Hematopoietic multipotent progenitor cell treated with erythropoietin and hydrocortisone succinate and interleukin-3 and kit ligand, for 6 days (in vitro differentiated cells): ENCODE data around the gene FMNL2.
"Not testable (repeated sequence)": the region's sequence is repeated elsewhere in the genome, so short reads cannot be mapped to it uniquely, and the experiment has no call there.

ENCODE experiments used
- DNase-seq: peaks from one replicate; pipeline ENCODE4 v3.0.0-alpha.2; 2015

The FMNL2 gene

DNA sequence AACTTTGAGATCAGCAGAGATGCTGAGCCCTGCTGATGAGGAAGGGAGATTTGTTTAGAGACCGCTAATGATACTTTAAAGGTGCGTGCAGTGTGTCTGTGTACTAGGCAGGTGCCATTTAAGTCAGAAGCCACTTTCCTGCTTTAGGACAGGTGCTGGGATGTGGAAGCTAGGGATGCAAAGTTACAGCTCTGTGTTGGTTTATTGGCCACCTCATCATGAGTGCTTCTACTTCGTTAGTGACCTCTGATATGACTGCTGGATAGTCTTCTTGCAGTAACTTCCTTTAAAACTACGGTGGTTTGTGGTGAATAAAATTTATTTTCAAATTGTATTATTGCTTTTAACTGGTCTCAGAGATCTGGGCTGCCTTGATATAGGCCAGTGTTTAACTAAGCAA, 44.1 kb downstream of the FMNL2 start:
- no peak for DNase-seq

DNA sequence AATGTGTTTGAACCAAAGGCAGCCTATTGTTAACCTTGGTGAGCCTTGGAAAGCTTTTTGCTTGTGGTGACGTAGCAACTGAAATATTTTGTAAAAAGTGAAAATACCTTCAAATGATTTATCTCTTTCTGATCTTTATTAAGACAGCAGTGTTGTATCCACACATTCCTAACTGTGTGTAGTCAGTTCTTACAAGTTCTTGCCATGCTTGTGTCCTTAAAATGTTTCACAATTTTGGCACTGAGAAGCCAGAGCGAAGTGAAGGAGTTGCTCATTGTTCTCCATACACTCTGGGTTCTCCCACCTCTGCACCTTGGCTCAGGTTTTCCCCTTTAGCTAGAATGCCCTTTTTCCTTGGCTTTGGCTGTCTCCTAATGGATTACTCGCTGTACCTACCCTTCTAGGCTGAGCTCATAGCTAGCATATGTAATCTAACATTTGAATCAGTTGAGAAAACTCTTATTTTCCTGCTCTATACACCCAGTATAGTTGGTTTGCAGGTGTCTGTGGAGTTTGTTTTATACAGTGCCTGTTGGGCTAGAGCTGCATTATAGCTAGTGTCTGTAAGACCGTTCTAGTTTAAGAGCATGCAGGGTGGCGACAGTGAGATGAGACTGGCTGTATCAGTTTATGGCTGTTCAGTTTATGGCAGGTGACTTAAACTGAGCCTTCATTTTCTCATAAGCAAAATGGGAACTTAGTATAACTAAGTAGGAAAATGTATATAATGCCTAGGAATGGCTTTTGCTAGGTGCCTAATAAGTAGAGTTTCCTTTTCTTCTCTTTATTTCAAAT, 45.5 kb downstream of the FMNL2 start:
- no peak for DNase-seq

DNA sequence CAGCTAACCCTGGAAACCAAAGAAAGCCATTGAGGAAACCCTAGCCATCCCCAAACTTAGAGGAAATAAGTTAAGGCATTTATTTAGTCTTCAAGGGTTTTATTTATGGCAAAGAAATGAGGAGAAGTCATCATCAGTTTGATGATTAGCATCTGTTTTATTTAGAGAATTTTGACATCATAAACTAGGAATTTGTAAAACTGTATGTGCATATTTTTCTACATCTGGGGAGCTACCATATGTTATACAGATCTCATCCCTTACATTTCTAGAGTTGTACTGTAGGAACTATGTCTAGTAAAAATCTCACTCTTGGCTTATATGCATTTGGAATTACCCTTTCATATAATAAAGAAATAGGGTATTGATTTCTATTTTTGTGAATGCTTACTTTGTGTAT, 48.7 kb downstream of the FMNL2 start:
- DNase-seq = no peak

GRCh38 chr2:152384992-152385391, 50.0 kb downstream of the FMNL2 start:
- no peak for DNase-seq

DNA sequence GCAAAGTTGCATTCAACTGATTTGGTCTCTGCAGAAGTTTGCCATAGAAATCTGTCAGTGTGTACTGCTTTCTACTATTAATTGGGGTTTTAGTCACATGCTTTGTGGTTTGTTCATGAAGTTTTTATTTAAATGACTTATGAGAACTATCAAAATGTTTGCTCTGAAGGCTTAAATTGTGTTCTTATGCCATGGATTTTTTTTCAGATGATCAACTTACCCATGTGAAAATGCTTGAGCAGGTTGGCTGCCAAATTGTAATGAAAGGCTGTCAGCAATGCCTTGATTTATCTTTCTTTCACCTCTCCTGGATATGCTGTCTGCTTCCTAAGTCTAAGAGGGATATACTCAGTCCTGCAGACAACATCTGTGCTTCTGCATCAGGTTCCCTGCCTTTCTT, 50.7 kb downstream of the FMNL2 start:
- DNase-seq = no peak

- no peak for DNase-seq
These were observed 51.3 kb downstream of the FMNL2 start for GRCh38 chr2:152386266-152386665.

- DNase-seq = peak; percentile 57
These were observed 52.1 kb downstream of the FMNL2 start for GRCh38 chr2:152387041-152387440.

DNA sequence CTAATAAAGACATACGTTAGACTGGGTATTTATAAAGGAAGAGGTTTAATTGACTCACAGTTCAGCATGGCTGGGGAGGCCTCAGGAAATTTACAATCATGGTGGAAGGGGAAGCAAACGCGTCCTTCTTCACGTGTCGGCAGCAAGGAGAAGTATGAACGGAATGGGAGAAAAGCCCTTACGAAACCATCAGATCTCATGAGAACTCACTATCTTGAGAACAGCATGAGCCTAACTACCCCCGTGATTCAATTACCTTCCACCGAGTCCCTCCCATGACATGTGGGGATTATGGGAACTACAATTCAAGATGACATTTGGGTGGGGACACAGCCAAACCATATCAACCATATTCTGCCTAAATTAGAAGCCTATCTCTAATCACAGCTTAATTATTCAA, 53.3 kb downstream of the FMNL2 start:
- DNase-seq = not testable (repeated sequence)

DNA sequence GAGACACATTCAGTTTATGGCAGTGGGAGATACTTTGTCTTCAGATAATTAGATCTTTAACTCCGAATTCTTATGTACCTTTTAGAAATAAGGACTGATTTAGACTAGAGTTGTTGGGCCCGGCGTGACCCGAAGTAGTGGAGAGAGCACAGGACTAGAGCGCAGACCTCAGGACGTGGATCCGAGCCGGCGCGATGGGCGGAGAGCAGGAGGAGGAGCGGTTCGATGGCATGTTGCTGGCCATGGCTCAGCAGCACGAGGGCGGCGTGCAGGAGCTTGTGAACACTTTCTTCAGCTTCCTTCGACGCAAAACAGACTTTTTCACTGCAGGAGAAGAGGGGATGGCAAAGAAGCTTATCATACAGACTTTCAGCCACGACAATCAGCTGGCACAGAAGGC, 54.5 kb downstream of the FMNL2 start:
- DNase-seq = no peak

DNA sequence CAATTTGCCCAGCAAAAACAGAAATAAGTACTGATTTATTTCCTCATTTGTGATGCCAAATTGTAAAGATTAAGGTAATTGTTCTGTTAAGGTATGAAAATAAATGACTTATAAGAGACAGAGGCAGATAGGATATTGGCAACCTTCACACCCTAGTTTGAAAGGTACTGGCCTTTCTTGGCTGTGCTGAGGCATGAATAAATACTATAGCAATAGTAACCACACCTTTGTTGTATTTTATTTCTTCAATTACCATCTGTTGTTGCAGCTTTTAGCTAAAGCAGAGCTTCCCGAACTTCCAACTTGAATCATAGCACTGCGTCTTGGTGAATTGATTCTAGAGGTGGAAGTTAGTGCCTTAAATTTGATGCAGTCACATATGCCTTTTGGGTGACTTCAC, 55.9 kb downstream of the FMNL2 start:
- DNase-seq = no peak

GRCh38 chr2:152391318-152391717, 56.3 kb downstream of the FMNL2 start:
- DNase-seq = no peak

DNA sequence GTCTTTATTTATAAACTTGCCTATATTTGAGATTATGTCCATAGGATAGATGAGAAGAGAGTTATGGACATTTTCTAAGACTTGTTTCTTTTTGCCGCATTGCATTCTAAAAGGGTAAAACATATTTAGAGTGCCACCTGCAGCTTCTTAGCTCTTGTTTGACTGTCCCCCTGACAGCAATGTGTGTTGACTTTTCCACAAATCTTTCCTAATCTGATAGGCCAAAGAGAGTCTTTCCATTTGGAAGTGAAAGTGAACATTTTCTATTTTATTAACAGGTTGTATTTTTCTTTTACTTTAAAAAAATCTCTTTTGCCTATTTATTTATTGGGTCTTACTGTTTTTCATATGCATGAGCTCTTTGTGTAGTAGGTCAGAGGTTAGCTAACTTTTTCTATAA, 58.4 kb downstream of the FMNL2 start:
- DNase-seq = no peak

- no peak for DNase-seq
These were observed 59.4 kb downstream of the FMNL2 start for GRCh38 chr2:152394326-152394725.

DNA sequence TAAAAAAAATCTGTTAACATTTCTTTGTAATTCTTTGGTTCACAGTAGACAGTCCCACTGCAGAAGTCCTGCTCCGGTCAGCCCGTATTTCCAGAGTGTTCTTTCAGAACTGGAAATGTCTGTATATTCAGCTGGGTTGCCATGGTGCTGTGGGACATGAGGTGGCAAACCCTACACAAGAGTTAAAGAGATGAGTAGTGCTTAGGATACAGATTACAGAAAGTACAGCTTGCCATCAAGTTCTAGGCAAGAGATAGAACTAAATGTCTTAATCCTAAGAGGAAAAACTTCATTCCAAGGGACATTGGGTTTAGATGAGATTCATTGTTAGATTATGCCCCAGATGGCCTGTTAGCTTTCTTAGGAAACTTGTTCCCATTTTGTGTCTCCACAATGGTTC, 60.1 kb downstream of the FMNL2 start:
- DNase-seq = no peak

GRCh38 chr2:152395572-152395971, 60.6 kb downstream of the FMNL2 start:
- DNase-seq = no peak

- no peak for DNase-seq
These were observed 61.1 kb downstream of the FMNL2 start for GRCh38 chr2:152396051-152396511.

DNA sequence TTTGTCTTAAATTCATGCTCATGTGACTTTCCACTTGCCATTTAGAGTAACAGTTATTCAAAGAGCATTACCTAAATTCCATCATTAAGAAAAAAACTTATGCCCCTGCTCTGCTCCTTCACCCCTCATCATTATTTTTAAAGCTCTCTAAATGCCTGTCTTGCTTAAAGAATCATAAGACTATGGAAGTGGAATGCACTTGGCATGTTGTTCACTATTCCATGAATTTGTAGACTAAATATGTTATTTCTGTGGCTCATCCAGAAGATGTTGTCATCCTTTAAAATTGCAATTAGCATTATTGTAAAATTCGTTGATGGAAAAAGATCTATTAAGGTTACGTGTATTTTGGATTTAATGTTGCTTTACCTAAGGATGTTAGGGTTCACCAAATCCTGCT, 61.8 kb downstream of the FMNL2 start:
- DNase-seq = no peak

DNA sequence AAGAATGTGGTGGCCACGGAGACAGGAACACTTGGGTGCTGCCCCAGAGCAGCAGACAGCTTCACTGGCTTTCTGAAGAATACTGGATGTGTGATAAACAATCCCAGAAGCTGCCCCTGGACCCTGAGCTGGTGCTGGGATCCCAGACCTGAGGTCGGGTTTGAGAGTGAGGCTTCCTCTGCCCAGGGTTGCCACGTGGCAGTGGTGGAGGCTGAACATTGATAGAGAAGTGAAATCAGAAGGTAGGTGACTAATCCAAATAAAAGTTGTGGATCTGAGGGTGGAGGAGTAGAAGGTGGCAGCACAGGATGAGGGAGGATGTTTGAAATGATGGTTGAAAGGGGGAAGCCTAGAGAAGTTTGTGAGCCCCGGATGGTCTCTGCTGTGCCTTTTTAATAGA, 64.0 kb downstream of the FMNL2 start:
- no peak for DNase-seq

GRCh38 chr2:152400607-152401214, 65.7 kb downstream of the FMNL2 start:
- DNase-seq = no peak

- DNase-seq = peak; percentile 7
These were observed 68.1 kb downstream of the FMNL2 start for GRCh38 chr2:152402780-152403759.

DNA sequence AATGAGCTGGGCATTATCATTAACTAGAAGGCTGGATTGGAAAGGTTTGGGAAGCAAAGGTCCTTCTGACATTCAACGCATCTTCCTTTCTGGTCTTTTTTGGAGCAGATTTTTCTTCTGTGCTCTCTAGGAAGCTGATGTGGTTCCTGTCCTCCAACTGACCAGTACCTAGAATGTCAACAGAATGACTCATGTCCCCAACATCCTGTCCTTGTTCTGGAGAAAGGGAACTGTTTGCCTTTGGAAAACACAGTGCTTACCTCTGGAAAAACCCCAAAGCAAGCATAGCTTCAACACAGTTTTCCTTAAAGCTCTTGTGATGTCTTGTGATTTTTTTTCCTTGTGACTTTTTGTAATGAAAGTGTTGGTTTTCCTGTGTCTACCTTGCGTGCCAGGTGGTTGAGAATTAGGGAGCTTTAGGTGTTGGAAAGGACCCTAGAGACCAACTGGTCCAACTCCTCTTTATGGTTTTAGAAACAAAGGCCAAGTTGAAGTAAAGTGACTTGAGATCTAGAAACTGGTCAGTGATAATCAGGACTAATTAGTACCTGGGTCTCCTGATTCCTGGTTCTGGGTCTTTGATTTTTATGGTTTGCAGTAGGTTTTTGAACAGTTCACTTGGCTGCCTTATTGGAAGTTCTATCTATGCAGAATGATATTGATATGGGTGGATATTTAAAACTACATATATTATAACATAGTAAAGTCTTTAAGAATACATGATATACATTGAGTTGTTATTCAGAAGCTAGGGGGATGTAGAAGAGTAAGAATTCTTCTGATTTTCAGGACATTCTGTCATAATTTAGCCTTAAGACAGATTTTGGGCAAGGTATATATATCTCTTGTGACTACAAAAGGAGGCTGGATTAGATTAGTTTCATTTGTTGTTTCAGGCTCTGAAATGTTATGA, 70.5 kb downstream of the FMNL2 start:
- DNase-seq = no peak

DNA sequence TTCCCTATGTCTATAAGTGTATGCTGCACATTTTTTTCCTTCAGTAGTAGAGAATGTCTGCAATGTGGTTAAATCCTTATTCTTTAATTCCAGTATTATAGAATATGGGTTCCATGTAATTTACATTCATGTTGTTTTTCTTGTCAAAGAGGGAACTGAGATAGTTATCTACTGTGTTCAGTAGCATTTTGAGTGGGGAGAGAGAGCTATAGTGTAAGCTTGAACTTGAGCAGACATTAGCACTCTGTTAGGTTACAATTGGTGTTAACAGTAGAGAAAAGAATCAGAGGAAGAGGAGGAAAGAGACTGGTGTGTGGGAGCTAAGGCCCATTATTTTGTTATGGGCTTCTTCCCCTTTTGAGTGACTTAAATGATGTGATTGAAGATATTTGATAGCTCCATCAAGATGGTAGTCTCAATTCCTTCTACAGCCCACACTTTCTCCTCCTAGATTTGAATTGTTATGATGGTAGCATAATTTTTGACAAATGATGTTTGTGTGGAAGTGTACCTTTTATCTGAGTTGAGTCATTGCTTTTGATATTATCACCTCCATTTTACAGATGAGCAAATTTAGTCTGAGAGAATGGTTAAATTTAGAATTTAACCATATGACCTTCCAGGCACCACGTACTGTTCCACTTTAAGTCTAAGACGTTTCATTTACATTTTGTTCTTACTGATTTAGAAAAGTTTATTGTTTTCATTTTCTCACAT, 71.3 kb downstream of the FMNL2 start:
- no peak for DNase-seq
